Endothelial cell of umbilical vein (primary cell): Measurements from ENCODE around the gene STK11IP. TPM values are rescaled to one million over a fixed set of nuclear protein-coding genes. Genes with fewer than 3 reads are reported as not detected.

Experiments
- BruUV-seq: library from RNA; stranded (reverse); fragments of 400-500 nt; replicated peaks from 2 replicates; lab custom pipeline; 2021; lab: Mats Ljungman, UMichigan
- CTCF ChIA-PET: fragments of 300-600, 350-600 bp; sonication (Branson Sonifier 250); formaldehyde crosslinking; loops from one replicate; lab custom pipeline; 2021; ENCODE audit warnings: antibody characterized with exemption, inconsistent platforms; lab: Charles Lee
- POLR2A ChIA-PET: fragments of 300-600, 350-600 bp; sonication (Branson Sonifier 250); formaldehyde crosslinking; loops from one replicate; lab custom pipeline; 2021; ENCODE audit warnings: antibody characterized with exemption, inconsistent platforms; lab: Charles Lee
- DNase-seq: peaks from one replicate; pipeline ENCODE4 v3.0.0-alpha.2; 2011; ENCODE audit warnings: low read depth, low spot score
- FAIRE-seq: peaks from 2 replicates; lab custom pipeline; 2011; peaks lifted over from hg19 to GRCh38; lab: Jason Lieb, UNC
- H2AFZ ChIP-seq: 2 replicates; pipeline ENCODE4 v1.6.0; 2012; ENCODE audit warnings: low read depth, low read length, control low read depth, inconsistent platforms
- H3K27ac ChIP-seq: 2 replicates; pipeline ENCODE4 v1.5.1; 2011; ENCODE audit warnings: low read depth, mild to moderate bottlenecking, control low read depth, low read length, moderate library complexity; ENCODE audit not compliant: insufficient read depth
- H3K27me3 ChIP-seq, 2 experiments: 2 replicates each; pipeline versions ENCODE4 v1.6.0 to v1.6.1; 2011; ENCODE audit warnings: low read length in 2 of 2, mixed read lengths in 1 of 2; ENCODE audit not compliant: control insufficient read depth in 2 of 2, insufficient read depth in 2 of 2
- H3K36me3 ChIP-seq, 2 experiments: 2 replicates in 1 of 2; 3 replicates in 1 of 2; pipeline ENCODE4 v1.5.1; 2011; ENCODE audit warnings: low read length in 2 of 2, mild to moderate bottlenecking in 1 of 2, moderate library complexity in 1 of 2; ENCODE audit not compliant: control insufficient read depth in 2 of 2, insufficient read depth in 2 of 2; ENCODE audit errors: extremely low read depth in 1 of 2
- H3K4me1 ChIP-seq: 3 replicates; pipeline ENCODE4 v1.5.1; 2011; ENCODE audit warnings: mild to moderate bottlenecking, low read length; ENCODE audit not compliant: control insufficient read depth, insufficient read depth; ENCODE audit errors: extremely low read depth
- H3K4me2 ChIP-seq: 2 replicates; pipeline ENCODE4 v1.6.1; 2011; ENCODE audit warnings: low read length, control low read depth, mixed read lengths; ENCODE audit not compliant: insufficient read depth
- H3K4me3 ChIP-seq, 3 experiments: fragments of 200-600 bp in 1 of 3; sonication (generic), shearing (Covaris generic) in 1 of 3; replicated peaks in 1 of 3; 2 replicates each; pipeline ENCODE4 v1.5.1; 2011 to 2016; ENCODE audit warnings: control low read depth in 3 of 3, low read length in 3 of 3, mild to moderate bottlenecking in 2 of 3, inconsistent platforms in 1 of 3, low read depth in 1 of 3, moderate library complexity in 1 of 3; ENCODE audit not compliant: insufficient read depth in 1 of 3
- H3K79me2 ChIP-seq: 2 replicates; pipeline ENCODE4 v1.6.0; 2012; ENCODE audit warnings: low read length, inconsistent platforms; ENCODE audit not compliant: control insufficient read depth, insufficient read depth
- H3K9ac ChIP-seq: replicated peaks from 2 replicates; pipeline ENCODE3; 2011; ENCODE audit warnings: low read length, control low read depth; ENCODE audit not compliant: insufficient read depth; ENCODE audit errors: extremely low read depth
- H3K9me1 ChIP-seq: replicated peaks from 3 replicates; pipeline ENCODE4 v1.6.0; 2011; ENCODE audit warnings: mild to moderate bottlenecking, low read length; ENCODE audit not compliant: control insufficient read depth, insufficient read depth; ENCODE audit errors: extremely low read depth
- H3K9me3 ChIP-seq: replicated peaks from 2 replicates; pipeline ENCODE4 v1.5.1; 2012; ENCODE audit warnings: low read length, inconsistent platforms; ENCODE audit not compliant: control insufficient read depth, insufficient read depth
- H4K20me1 ChIP-seq: replicated peaks from 2 replicates; pipeline ENCODE3; 2011; ENCODE audit warnings: mild to moderate bottlenecking, low read length; ENCODE audit not compliant: control insufficient read depth, insufficient read depth; ENCODE audit errors: extremely low read depth
- CTCF ChIP-seq, 2 donors: IDR thresholded peaks; 1 replicate in 1 of 2; 2 replicates in 1 of 2; pipeline ENCODE4 v1.5.1; 2011; ENCODE audit warnings: low read length in 2 of 2, mild to moderate bottlenecking in 2 of 2, moderate library complexity in 2 of 2, control low read depth in 1 of 2, inconsistent platforms in 1 of 2, low read depth in 1 of 2; ENCODE audit not compliant: insufficient read depth in 1 of 2; ENCODE audit errors: extremely low read depth in 1 of 2
- MAX ChIP-seq: IDR thresholded peaks from 2 replicates; pipeline ENCODE4 v1.6.1; 2011; ENCODE audit not compliant: insufficient read depth, insufficient read length
- MYC ChIP-seq: IDR thresholded peaks from one replicate; pipeline ENCODE4 v1.6.1; 2011; ENCODE audit warnings: mild to moderate bottlenecking, low read depth, low read length
- POLR2A ChIP-seq: IDR thresholded peaks from 2 replicates; pipeline ENCODE4 v1.6.1; 2012; ENCODE audit warnings: low read depth, mild to moderate bottlenecking, control low read depth, low read length
- dilution Hi-C: fragments of 300-500 bp; cut with MboI; formaldehyde crosslinking; loops from one replicate; pipeline ENCODE4 v1.15.0; 2019; ENCODE audit warnings: low sequenced_read_pairs; ENCODE audit not compliant: extremely low pct_ligation_motif_present
- intact Hi-C: fragments of 100-400 bp; cut with micrococcal nuclease; formaldehyde crosslinking; loops from one replicate; pipeline ENCODE4 v1.10.0; 2022
- polyA plus RNA-seq, 4 experiments: library from polyadenylated mRNA; depleted of rRNA in 3 of 4; stranded (reverse) in 3 of 4; unstranded in 1 of 4; fragments of >200 nt; gene quantifications; 2 replicates each; pipeline versions ENCODE4 v1.2.1 to v1.2.3, GENCODE V29; 2011 to 2012; ENCODE audit warnings: missing spikeins in 1 of 4
- total RNA-seq: library from RNA; stranded (reverse); gene quantifications from 2 replicates; pipeline ENCODE4 v1.2.3, GENCODE V29; 2021

Gene STK11IP
- total and polyA plus RNA-seq, 2 donors (not counting 3 experiments of a cell fraction or from before 2014, with no cell fraction given) = 17.7 to 19.2 TPM

- no TSS peak for BruUV-seq
Observed at GRCh38 chr2:219581346-219581745, 16.3 kb upstream of the STK11IP start.

More at GRCh38 chr2:219581346-219581745, 16.3 kb upstream of the STK11IP start:
- no peak for DNase-seq
- H3K9me3 ChIP-seq = no peaks in the 10 kb centered on the region
- CTCF ChIA-PET = interaction anchor here (0.5 to 1.7 kb wide), 2 partner anchors 52 to 1639 kb away, joined by 4 to 6 read pairs; no protein-coding TSS in a partner anchor
- H3K79me2 ChIP-seq = no peaks in the 10 kb centered on the region
- dilution Hi-C loops = no loop called here
- FAIRE-seq = no peak
- POLR2A ChIA-PET = no interaction called here
- no peak overlapping the region for H3K9ac ChIP-seq
- intact Hi-C loops = no loop called here
- H3K4me1 ChIP-seq = no peaks in the 10 kb centered on the region
- H3K27ac ChIP-seq = no peak overlapping the region
- H3K4me2 ChIP-seq = no peak overlapping the region
- TF ChIP-seq POLR2A (no peak), MYC (no peak), CTCF (IDR thresholded peaks at IDR 0.05; ENCODE audit: extremely low read depth in 1 of 2, insufficient read depth in 1 of 2, low read depth in 1 of 2, low read length in 2 of 2) (no peak), MAX (no peak)
- no peak overlapping the region for H2AFZ ChIP-seq
- H3K9me1 ChIP-seq = no peaks in the 10 kb centered on the region
- no peak overlapping the region for H3K4me3 ChIP-seq
- peaks cover 13 to 25% of the 10 kb centered on the region in 2 experiments for H3K27me3 ChIP-seq
- H4K20me1 ChIP-seq = no peaks in the 10 kb centered on the region
- H3K36me3 ChIP-seq = no peaks in the 10 kb centered on the region
